HepG2 (cell line): ENCODE results near the gene ABCC12. TPM values are rescaled to one million over a fixed set of nuclear protein-coding genes. Genes with fewer than 3 reads are reported as not detected.

Experiments
- CBFB ChIP-seq: sonication (generic); formaldehyde crosslinking; IDR thresholded peaks from 2 replicates; pipeline ENCODE4 v1.4.0; 2020; ENCODE audit warnings: missing genetic modification reagents
- ELF3 ChIP-seq: IDR thresholded peaks from 2 replicates; pipeline ENCODE4 v1.6.1; 2016; ENCODE audit warnings: missing genetic modification reagents, missing compliant biosample characterization
- ETV5 ChIP-seq: IDR thresholded peaks from 2 replicates; pipeline ENCODE4 v1.6.1; 2018; ENCODE audit warnings: missing biosample characterization, missing genetic modification reagents, inconsistent platforms, borderline replicate concordance
- GABPB1 ChIP-seq: IDR thresholded peaks from 2 replicates; pipeline ENCODE4 v1.6.1; 2016; ENCODE audit warnings: mild to moderate bottlenecking, missing genetic modification reagents, moderate library complexity, missing compliant biosample characterization
- GATAD2A ChIP-seq: IDR thresholded peaks from 2 replicates; pipeline ENCODE4 v1.6.1; 2016
- HES4 ChIP-seq: sonication (generic); formaldehyde crosslinking; IDR thresholded peaks from 2 replicates; pipeline ENCODE4 v1.9.0; 2021; ENCODE audit warnings: mild to moderate bottlenecking, missing genetic modification reagents, borderline replicate concordance
- HMG20A ChIP-seq: IDR thresholded peaks from 2 replicates; pipeline ENCODE4 v1.6.1; 2016; ENCODE audit warnings: borderline replicate concordance
- KAT8 ChIP-seq: IDR thresholded peaks from 2 replicates; pipeline ENCODE4 v1.6.1; 2016; ENCODE audit warnings: missing genetic modification reagents, missing compliant biosample characterization
- MED1 ChIP-seq: sonication (generic); formaldehyde crosslinking; IDR thresholded peaks from 2 replicates; pipeline ENCODE4 v1.4.0; 2020; ENCODE audit warnings: missing genetic modification reagents
- MYC ChIP-seq: sonication (generic); formaldehyde crosslinking; IDR thresholded peaks from 2 replicates; pipeline ENCODE4 v1.9.0; 2021; ENCODE audit warnings: missing genetic modification reagents, borderline replicate concordance
- NFYC ChIP-seq: IDR thresholded peaks from 2 replicates; pipeline ENCODE4 v1.6.1; 2016; ENCODE audit warnings: missing genetic modification reagents, missing compliant biosample characterization
- REPIN1 ChIP-seq: sonication (generic); formaldehyde crosslinking; IDR thresholded peaks from 2 replicates; pipeline ENCODE4 v1.8.0; 2022; ENCODE audit warnings: missing genetic modification reagents, low read depth, mild to moderate bottlenecking, borderline replicate concordance
- SOX13 ChIP-seq, 3 experiments: fragments of 450-650 bp in 1 of 3; sonication (generic) in 1 of 3; formaldehyde crosslinking in 1 of 3; IDR thresholded peaks in 2 of 3; conservative IDR thresholded peaks in 1 of 3; 2 replicates each; pipeline versions ENCODE4 v1.5.0 to v1.6.1; 2016 to 2020; ENCODE audit warnings: antibody characterized with exemption in 1 of 3, mild to moderate bottlenecking in 1 of 3, missing compliant biosample characterization in 1 of 3, missing genetic modification reagents in 1 of 3, moderate library complexity in 1 of 3
- SOX5 ChIP-seq: IDR thresholded peaks from 2 replicates; pipeline ENCODE4 v1.6.1; 2016; ENCODE audit warnings: borderline replicate concordance
- SRF ChIP-seq: IDR thresholded peaks from 2 replicates; pipeline ENCODE4 v1.6.1; 2011; ENCODE audit warnings: mild to moderate bottlenecking, low read depth, low read length, moderate library complexity
- SRY ChIP-seq: sonication (generic); formaldehyde crosslinking; IDR thresholded peaks from 2 replicates; pipeline ENCODE4 v1.8.0; 2022; ENCODE audit warnings: mild to moderate bottlenecking, missing genetic modification reagents
- TARDBP ChIP-seq: sonication (generic); formaldehyde crosslinking; IDR thresholded peaks from 2 replicates; pipeline ENCODE4 v1.8.0; 2022; ENCODE audit warnings: mild to moderate bottlenecking, missing genetic modification reagents
- TEAD3 ChIP-seq: optimal IDR thresholded peaks from 2 replicates; pipeline ENCODE3; 2016; ENCODE audit warnings: borderline replicate concordance
- YY1 ChIP-seq: IDR thresholded peaks from 2 replicates; pipeline ENCODE4 v1.6.1; 2011; ENCODE audit warnings: low read length, low read depth, moderate library complexity, mild to moderate bottlenecking; ENCODE audit not compliant: insufficient read depth, insufficient replicate concordance
- ZFX ChIP-seq: sonication (generic); formaldehyde crosslinking; IDR thresholded peaks from 2 replicates; pipeline ENCODE4 v1.4.0; 2020; ENCODE audit warnings: mild to moderate bottlenecking, low read depth, missing genetic modification reagents, moderate library complexity
- ZMYM4 ChIP-seq: sonication (generic); formaldehyde crosslinking; IDR thresholded peaks from 2 replicates; pipeline ENCODE4 v1.8.1; 2023; ENCODE audit warnings: mild to moderate bottlenecking, missing genetic modification reagents
- polyA plus RNA-seq, 8 experiments: library from polyadenylated mRNA; depleted of rRNA in 3 of 8; stranded (reverse) in 7 of 8; unstranded in 1 of 8; fragments of >200 nt; fragmentation: Illumina TruSeq in 4 of 8; extraction: Trizol in 4 of 8; gene quantifications; 2 replicates each; pipeline versions ENCODE4 v1.2.1 to v1.2.3, GENCODE V29; 2011 to 2016; ENCODE audit warnings: low read depth in 4 of 8, missing spikeins in 1 of 8, mixed read lengths in 1 of 8; ENCODE audit not compliant: insufficient read depth in 1 of 8
- total RNA-seq, 5 experiments: library from RNA; depleted of rRNA; stranded (reverse); fragments of >200 nt; fragmentation: Illumina TruSeq; extraction: Trizol; gene quantifications; 2 replicates each; pipeline ENCODE4 v1.2.3, GENCODE V29; 2016; ENCODE audit warnings: low read depth in 1 of 5
- TF ChIP-seq, protein P1 (sequence below): IDR thresholded peaks from 2 replicates; pipeline ENCODE4 v1.6.1; 2012; ENCODE audit warnings: inconsistent platforms
- TF ChIP-seq, protein P2 (sequence below): sonication (generic); formaldehyde crosslinking; IDR thresholded peaks from 2 replicates; pipeline ENCODE4 v1.4.0; 2020; ENCODE audit warnings: missing genetic modification reagents
- TF ChIP-seq, protein P3 (sequence below): sonication (generic); formaldehyde crosslinking; IDR thresholded peaks from 2 replicates; pipeline ENCODE4 v1.4.0; 2020; ENCODE audit warnings: missing genetic modification reagents, borderline replicate concordance
- TF ChIP-seq, protein P4 (sequence below): sonication (generic); formaldehyde crosslinking; IDR thresholded peaks from 2 replicates; pipeline ENCODE4 v1.4.0; 2020; ENCODE audit warnings: missing genetic modification reagents

ABCC12 gene
- total and polyA plus RNA-seq, 2 of the 13 experiments (the other 11 are each of a cell fraction or from before 2014, with no cell fraction given) = not detected

DNA sequence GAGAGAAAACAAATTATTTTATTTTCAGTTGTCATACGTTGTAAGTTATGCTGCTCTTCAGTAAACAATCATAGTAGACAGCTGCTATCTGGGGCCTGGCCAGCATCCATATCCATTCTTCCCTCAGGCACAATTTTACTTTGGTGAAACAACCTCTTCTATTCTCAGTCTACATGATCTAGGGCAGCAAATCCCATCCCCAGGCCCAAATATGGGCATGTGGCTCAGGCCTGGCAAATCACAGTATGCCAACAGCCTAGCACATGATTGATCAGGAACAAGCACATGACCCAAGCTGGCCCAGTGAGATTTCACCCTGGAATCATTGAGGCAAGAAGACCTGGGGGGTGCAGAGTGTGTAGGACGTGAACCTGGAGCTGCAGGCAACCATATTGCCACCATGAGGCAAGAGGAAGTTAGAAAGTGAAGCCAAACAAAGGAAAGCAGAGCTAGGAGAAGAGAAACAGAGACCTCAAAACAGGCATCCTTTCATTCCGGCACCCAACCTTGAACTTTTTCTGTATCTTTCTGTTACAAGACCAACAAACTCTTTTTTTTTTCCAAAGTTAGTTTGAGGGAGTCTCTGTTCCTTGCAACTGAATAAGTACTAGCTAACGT lies 10.3 kb upstream of the ABCC12 start (continued):
- TF ChIP-seq NFYC = peak; percentile 48
- 0 out of 2 replicates have a peak, but pooled peaks have one; percentile 41 for TF ChIP-seq HES4 (CRISPR knock-in tag)
- peak; percentile 27; the same call in 1 of the 2 replicates for TF ChIP-seq ELF3 (CRISPR knock-in tag)
- TF ChIP-seq, protein P1, sequence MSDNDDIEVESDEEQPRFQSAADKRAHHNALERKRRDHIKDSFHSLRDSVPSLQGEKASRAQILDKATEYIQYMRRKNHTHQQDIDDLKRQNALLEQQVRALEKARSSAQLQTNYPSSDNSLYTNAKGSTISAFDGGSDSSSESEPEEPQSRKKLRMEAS = peak; percentile 35; the same call in 1 of the 2 replicates
- TF ChIP-seq ETV5 (CRISPR knock-in tag) = peak; percentile 14; the same call in 1 of the 2 replicates
- peak; percentile 44; the same call in 1 of the 2 replicates for TF ChIP-seq GATAD2A (CRISPR knock-in tag)
- peak; percentile 98 for TF ChIP-seq SRF
- peak; percentile 20; the same call in 1 of the 2 replicates for TF ChIP-seq KAT8
- TF ChIP-seq MED1 = peak; percentile 51; the same call in 1 of the 2 replicates
- 0 out of 2 replicates have a peak, but pooled peaks have one; percentile 31 for TF ChIP-seq TARDBP (CRISPR knock-in tag)
- TF ChIP-seq HMG20A (CRISPR knock-in tag) = no peak
- 0 out of 2 replicates have a peak, but pooled peaks have one; percentile 11 for TF ChIP-seq GABPB1 (CRISPR knock-in tag)
- 0 out of 2 replicates have a peak, but pooled peaks have one; percentile 17 for TF ChIP-seq CBFB (CRISPR knock-in tag)
- peak; percentile 58 for TF ChIP-seq YY1
- 0 out of 2 replicates have a peak, but pooled peaks have one; percentile 36 for TF ChIP-seq REPIN1 (CRISPR knock-in tag)
- TF ChIP-seq MYC (CRISPR knock-in tag) = peak; percentile 43; the same call in 1 of the 2 replicates
- TF ChIP-seq, protein P2, sequence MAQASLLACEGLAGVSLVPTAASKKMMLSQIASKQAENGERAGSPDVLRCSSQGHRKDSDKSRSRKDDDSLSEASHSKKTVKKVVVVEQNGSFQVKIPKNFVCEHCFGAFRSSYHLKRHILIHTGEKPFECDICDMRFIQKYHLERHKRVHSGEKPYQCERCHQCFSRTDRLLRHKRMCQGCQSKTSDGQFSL (CRISPR knock-in tag) = peak; percentile 90; the same call in 1 of the 2 replicates
- 0 out of 2 replicates have a peak, but pooled peaks have one; percentile 32 for TF ChIP-seq SRY
- TF ChIP-seq ZFX (CRISPR knock-in tag) = 0 out of 2 replicates have a peak, but pooled peaks have one; percentile 18
- TF ChIP-seq SOX5 (CRISPR knock-in tag) = peak; percentile 22; the same call in 1 of the 2 replicates
- TF ChIP-seq, protein P3, sequence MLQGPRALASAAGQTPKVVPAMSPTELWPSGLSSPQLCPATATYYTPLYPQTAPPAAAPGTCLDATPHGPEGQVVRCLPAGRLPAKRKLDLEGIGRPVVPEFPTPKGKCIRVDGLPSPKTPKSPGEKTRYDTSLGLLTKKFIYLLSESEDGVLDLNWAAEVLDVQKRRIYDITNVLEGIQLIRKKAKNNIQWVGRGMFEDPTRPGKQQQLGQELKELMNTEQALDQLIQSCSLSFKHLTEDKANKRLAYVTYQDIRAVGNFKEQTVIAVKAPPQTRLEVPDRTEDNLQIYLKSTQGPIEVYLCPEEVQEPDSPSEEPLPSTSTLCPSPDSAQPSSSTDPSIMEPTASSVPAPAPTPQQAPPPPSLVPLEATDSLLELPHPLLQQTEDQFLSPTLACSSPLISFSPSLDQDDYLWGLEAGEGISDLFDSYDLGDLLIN (CRISPR knock-in tag) = no peak
- no peak for TF ChIP-seq SOX13 (IDR thresholded peaks at IDR 0.05)
- TF ChIP-seq SOX13 (CRISPR knock-in tag; conservative IDR thresholded peaks at IDR 0.05 in 1 of 2, IDR thresholded peaks at IDR 0.05 in 1 of 2) = no peak
- TF ChIP-seq ZMYM4 (CRISPR knock-in tag) = 0 out of 2 replicates have a peak, but pooled peaks have one; percentile 8
- TF ChIP-seq, protein P4, sequence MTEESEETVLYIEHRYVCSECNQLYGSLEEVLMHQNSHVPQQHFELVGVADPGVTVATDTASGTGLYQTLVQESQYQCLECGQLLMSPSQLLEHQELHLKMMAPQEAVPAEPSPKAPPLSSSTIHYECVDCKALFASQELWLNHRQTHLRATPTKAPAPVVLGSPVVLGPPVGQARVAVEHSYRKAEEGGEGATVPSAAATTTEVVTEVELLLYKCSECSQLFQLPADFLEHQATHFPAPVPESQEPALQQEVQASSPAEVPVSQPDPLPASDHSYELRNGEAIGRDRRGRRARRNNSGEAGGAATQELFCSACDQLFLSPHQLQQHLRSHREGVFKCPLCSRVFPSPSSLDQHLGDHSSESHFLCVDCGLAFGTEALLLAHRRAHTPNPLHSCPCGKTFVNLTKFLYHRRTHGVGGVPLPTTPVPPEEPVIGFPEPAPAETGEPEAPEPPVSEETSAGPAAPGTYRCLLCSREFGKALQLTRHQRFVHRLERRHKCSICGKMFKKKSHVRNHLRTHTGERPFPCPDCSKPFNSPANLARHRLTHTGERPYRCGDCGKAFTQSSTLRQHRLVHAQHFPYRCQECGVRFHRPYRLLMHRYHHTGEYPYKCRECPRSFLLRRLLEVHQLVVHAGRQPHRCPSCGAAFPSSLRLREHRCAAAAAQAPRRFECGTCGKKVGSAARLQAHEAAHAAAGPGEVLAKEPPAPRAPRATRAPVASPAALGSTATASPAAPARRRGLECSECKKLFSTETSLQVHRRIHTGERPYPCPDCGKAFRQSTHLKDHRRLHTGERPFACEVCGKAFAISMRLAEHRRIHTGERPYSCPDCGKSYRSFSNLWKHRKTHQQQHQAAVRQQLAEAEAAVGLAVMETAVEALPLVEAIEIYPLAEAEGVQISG = 0 out of 2 replicates have a peak, but pooled peaks have one; percentile 24
- TF ChIP-seq TEAD3 (CRISPR knock-in tag) = peak; percentile 27
